K562 (cell line): Measurements from ENCODE around the gene EPB41L3. TPM values are rescaled to one million over a fixed set of nuclear protein-coding genes. Genes with fewer than 3 reads are reported as not detected.

Experiments used
- ATAC-seq: fragments of 200-7000 bp; cut with Tn5 transposase; 3 replicates; pipeline ENCODE4 v1.9.1; 2020; ENCODE audit warnings: moderate library complexity
- BruUV-seq: library from RNA; stranded (reverse); fragments of 400-500 nt; replicated peaks from 2 replicates; lab custom pipeline; 2021; lab: Mats Ljungman, UMichigan
- CTCF ChIA-PET: fragments of 300-600 bp; formaldehyde crosslinking; extraction: SDS; loops from one replicate; lab custom pipeline; 2021; ENCODE audit warnings: low intra/inter-chr PET ratio; lab: Yijun Ruan, JAX
- POLR2A ChIA-PET: fragments of 300-600, 350-650 bp; sonication (Branson Sonifier 250); formaldehyde crosslinking; extraction: SDS; loops from one replicate; lab custom pipeline; 2021; ENCODE audit warnings: antibody characterized with exemption, inconsistent platforms; lab: Yijun Ruan, JAX
- DNase-seq, 4 experiments: peaks; one replicate each; pipeline versions ENCODE4 v3.0.0 to v3.0.0-alpha.2; 2011 to 2018; ENCODE audit warnings: low spot score in 3 of 4, mixed read lengths in 3 of 4; ENCODE audit errors: extremely low read depth in 1 of 4
- FAIRE-seq: peaks from 2 replicates; lab custom pipeline; 2011; peaks lifted over from hg19 to GRCh38; lab: Jason Lieb, UNC
- H2AFZ ChIP-seq: 2 replicates; pipeline ENCODE4 v1.6.0; 2011; ENCODE audit warnings: low read depth, low read length, control low read depth, inconsistent platforms
- H3K27ac ChIP-seq: fragments of 200-600 bp; 3 replicates; pipeline ENCODE4 v1.8.0; 2011; ENCODE audit warnings: low read depth, mild to moderate bottlenecking, control low read depth, inconsistent platforms, low read length, moderate library complexity, mixed read lengths; ENCODE audit errors: extremely low read depth
- H3K27me3 ChIP-seq, 2 experiments: fragments of 300-600 bp in 1 of 2; 2 replicates in 1 of 2; 3 replicates in 1 of 2; pipeline versions ENCODE4 v1.6.0 to v1.8.0; 2011; ENCODE audit warnings: inconsistent platforms in 2 of 2, low read length in 2 of 2, mild to moderate bottlenecking in 1 of 2, mixed read lengths in 1 of 2, moderate library complexity in 1 of 2; ENCODE audit not compliant: control insufficient read depth in 2 of 2, insufficient read depth in 2 of 2
- H3K36me3 ChIP-seq: fragments of 300-600 bp; 3 replicates; pipeline ENCODE4 v1.8.0; 2011; ENCODE audit warnings: mild to moderate bottlenecking, low read length, inconsistent platforms; ENCODE audit not compliant: control insufficient read depth, insufficient read depth
- H3K4me1 ChIP-seq, 2 experiments: fragments of 200-600 bp in 1 of 2; replicated peaks in 1 of 2; 2 replicates in 1 of 2; 3 replicates in 1 of 2; pipeline versions ENCODE4 v1.5.1 to v1.8.0; 2011; ENCODE audit warnings: inconsistent platforms in 2 of 2, low read length in 2 of 2, mild to moderate bottlenecking in 1 of 2, mixed read lengths in 1 of 2, moderate library complexity in 1 of 2; ENCODE audit not compliant: control insufficient read depth in 2 of 2, insufficient read depth in 2 of 2
- H3K4me2 ChIP-seq: 2 replicates; pipeline ENCODE4 v1.6.1; 2011; ENCODE audit warnings: low read length, control low read depth, inconsistent platforms, mixed read lengths; ENCODE audit not compliant: insufficient read depth
- H3K4me3 ChIP-seq: fragments of 200-600 bp; sonication (generic), shearing (Covaris generic); 2 replicates; pipeline ENCODE4 v1.5.1; 2016; ENCODE audit warnings: control low read depth, inconsistent platforms
- H3K79me2 ChIP-seq: fragments of 200-600 bp; 3 replicates; pipeline ENCODE4 v1.8.0; 2011; ENCODE audit warnings: low read length, inconsistent platforms; ENCODE audit not compliant: control insufficient read depth, insufficient read depth
- H3K9ac ChIP-seq, 2 experiments: 2 replicates each; pipeline versions ENCODE4 v1.6.0 to v1.6.1; 2011; ENCODE audit warnings: low read depth in 2 of 2, low read length in 2 of 2, control low read depth in 1 of 2, inconsistent platforms in 1 of 2, mild to moderate bottlenecking in 1 of 2, mixed read lengths in 1 of 2; ENCODE audit not compliant: insufficient read depth in 1 of 2
- H3K9me1 ChIP-seq: one replicate; pipeline ENCODE4 v1.6.0; 2011; ENCODE audit warnings: inconsistent platforms, mild to moderate bottlenecking, low read length, moderate library complexity; ENCODE audit not compliant: control insufficient read depth, insufficient read depth
- H3K9me3 ChIP-seq: replicated peaks from 2 replicates; pipeline ENCODE4 v1.5.1; 2011; ENCODE audit warnings: low read depth, low read length, inconsistent platforms; ENCODE audit not compliant: control insufficient read depth, insufficient read depth
- H4K20me1 ChIP-seq: replicated peaks from 2 replicates; pipeline ENCODE4 v1.6.1; 2011; ENCODE audit warnings: low read length, inconsistent platforms, mixed read lengths; ENCODE audit not compliant: control insufficient read depth, insufficient read depth
- ELK3 ChIP-seq: fragments of 450-650 bp; formaldehyde crosslinking; IDR thresholded peaks from 2 replicates; pipeline ENCODE4 v1.4.0; 2020; ENCODE audit warnings: mild to moderate bottlenecking
- MCM7 ChIP-seq, 2 experiments: fragments of 450-650 bp; IDR thresholded peaks; 2 replicates each; pipeline ENCODE4 v1.6.1; 2016 to 2018
- MGA ChIP-seq: fragments of 450-650 bp; IDR thresholded peaks from 2 replicates; pipeline ENCODE4 v1.6.1; 2016; ENCODE audit warnings: mild to moderate bottlenecking, moderate library complexity
- ZBTB5 ChIP-seq: fragments of 450-650 bp; IDR thresholded peaks from 2 replicates; pipeline ENCODE4 v1.6.1; 2017; ENCODE audit warnings: antibody characterized with exemption
- ZNF436 ChIP-seq: fragments of 250-450, 450-650 bp; sonication (Bioruptor Pico); formaldehyde crosslinking; IDR thresholded peaks from 2 replicates; pipeline ENCODE4 v1.7.0; 2020; ENCODE audit warnings: mild to moderate bottlenecking
- WGBS: fragments of 100-300 bp; shearing (Covaris generic); methylation state at CpG from one replicate; pipeline ENCODE4 v1.1.6; 2016; ENCODE audit warnings: low coverage, mixed read lengths; ENCODE audit not compliant: insufficient coverage; ENCODE audit errors: missing lambda C conversion rate; 5-methylcytosine and 5-hydroxymethylcytosine counted together
- in situ Hi-C: fragments of 300-500 bp; cut with MboI; formaldehyde crosslinking; loops from 4 replicates; pipeline ENCODE4 v1.15.0; 2018; ENCODE audit warnings: inconsistent platforms, mixed read lengths
- intact Hi-C: fragments of 100-400 bp; cut with micrococcal nuclease; formaldehyde crosslinking; loops from 2 replicates; pipeline ENCODE4 v1.14.2; 2022
- polyA plus RNA-seq, 8 experiments: library from polyadenylated mRNA; depleted of rRNA in 4 of 8; stranded (reverse) in 5 of 8; unstranded in 3 of 8; fragments of >200 nt; fragmentation: Nextera tagmentation in 2 of 8; fragmentation: Illumina TruSeq in 1 of 8; extraction: Ambion mirVana in 2 of 8; extraction: Trizol in 1 of 8; gene quantifications; 2 replicates each; pipeline versions ENCODE4 v1.2.1 to v1.2.3, GENCODE V29; 2011 to 2014; ENCODE audit warnings: inconsistent platforms in 1 of 8, missing spikeins in 1 of 8
- total RNA-seq, 7 experiments: library from RNA; depleted of rRNA in 6 of 7; stranded (reverse); fragments of >200 nt in 6 of 7; fragmentation: Illumina TruSeq in 2 of 7; extraction: Trizol in 2 of 7; gene quantifications; 2 replicates each; pipeline versions ENCODE4 v1.2.1 to v1.2.3, GENCODE V29; 2011 to 2021; ENCODE audit warnings: low replicate concordance in 1 of 7

Gene EPB41L3
- total and polyA plus RNA-seq, 9 of the 15 experiments (the other 6 are each of a cell fraction or from before 2014, with no cell fraction given): 0.44 to 0.49 TPM; not detected in 7

GRCh38 chr18:5466256-5466655 lies 77.5 kb downstream of the EPB41L3 start:
- Histone ChIP-seq H3K27ac (no peak overlapping the region), H3K4me1 (no peaks in the 10 kb centered on the region), H3K79me2 (no peaks in the 10 kb centered on the region), H2AFZ (no peak overlapping the region), H3K27me3 (no peaks in the 10 kb centered on the region), H3K9ac (no peak overlapping the region), H3K4me3 (no peak overlapping the region), H3K4me2 (no peak overlapping the region), H3K9me3 (no peaks in the 10 kb centered on the region), H3K36me3 (no peaks in the 10 kb centered on the region), H4K20me1 (no peaks in the 10 kb centered on the region), H3K9me1 (no peaks in the 10 kb centered on the region)
- DNase-seq (no peak), ATAC-seq (no peak), FAIRE-seq (no peak)
- WGBS: 2% methylated on average over 5 of the region's 5 CpGs
- intact Hi-C loops (no loop called here), in situ Hi-C loops (no loop called here)
- BruUV-seq: no TSS peak
- ChIA-PET POLR2A (no interaction called here), CTCF (no interaction called here)
- TF ChIP-seq ZNF436 (CRISPR knock-in tag) (no peak), MGA (no peak), ELK3 (CRISPR knock-in tag) (no peak), ZBTB5 (no peak), MCM7 (IDR thresholded peaks at IDR 0.05) (no peak)
